Chondrocyte (in vitro differentiated cells): ENCODE measurements around the gene ICAM2. TPM values are rescaled to one million over a fixed set of nuclear protein-coding genes. Genes with fewer than 3 reads are reported as not detected.

Experiments
- DNase-seq: peaks from one replicate; pipeline ENCODE4 v3.0.0; 2021; ENCODE audit warnings: mixed read lengths, low spot score
- H3K27ac Mint-ChIP-seq: one replicate; pipeline ENCODE4 v1.8.0; 2021; ENCODE audit warnings: mild to moderate bottlenecking, moderate library complexity, mixed read lengths; ENCODE audit not compliant: unreplicated experiment
- H3K27me3 Mint-ChIP-seq: 2 replicates; pipeline ENCODE4 v1.8.0; 2021; ENCODE audit warnings: low read depth, mixed read lengths
- H3K36me3 Mint-ChIP-seq: 2 replicates; pipeline ENCODE4 v1.8.0; 2021; ENCODE audit warnings: low read depth, mixed read lengths
- H3K4me1 Mint-ChIP-seq: 2 replicates; pipeline ENCODE4 v1.8.0; 2021; ENCODE audit warnings: low read depth, mild to moderate bottlenecking, mixed read lengths
- H3K4me3 Mint-ChIP-seq: one replicate; pipeline ENCODE4 v1.8.0; 2021; ENCODE audit warnings: mild to moderate bottlenecking, moderate library complexity, mixed read lengths; ENCODE audit not compliant: unreplicated experiment
- H3K9me3 Mint-ChIP-seq: 2 replicates; pipeline ENCODE4 v1.8.0; 2021; ENCODE audit warnings: low read depth, mixed read lengths
- CTCF ChIP-seq: fragments of 200-600 bp; sonication (generic); IDR thresholded peaks from 2 replicates; pipeline ENCODE4 v1.5.0; 2021; ENCODE audit warnings: antibody characterized with exemption, mild to moderate bottlenecking, moderate library complexity
- total RNA-seq: library from RNA; stranded (reverse); gene quantifications from 3 replicates; pipeline ENCODE4 v1.2.1, GENCODE V29; 2021

ICAM2 gene
- total RNA-seq, 1 donor from 2014 or later: not detected

GRCh38 chr17:63969278-63969677 is 51.2 kb downstream of the ICAM2 start:
- Mint-ChIP-seq H3K27me3 (peaks cover 8% of the 10 kb centered on the region), H3K27ac (no peak overlapping the region), H3K9me3 (no peaks in the 10 kb centered on the region), H3K4me1 (peaks cover 2% of the 10 kb centered on the region), H3K36me3 (no peaks in the 10 kb centered on the region), H3K4me3 (no peak overlapping the region)
- no peak for DNase-seq
- no peak for TF ChIP-seq CTCF

- no peak for DNase-seq
- TF ChIP-seq CTCF: no peak
These were observed 52.5 kb downstream of the ICAM2 start for GRCh38 chr17:63967953-63968352.

GRCh38 chr17:63966646-63967264 is 53.7 kb downstream of the ICAM2 start:
- TF ChIP-seq CTCF: no peak
- Mint-ChIP-seq H3K27ac (no peak overlapping the region), H3K9me3 (no peaks in the 10 kb centered on the region), H3K36me3 (no peaks in the 10 kb centered on the region), H3K4me3 (no peak overlapping the region), H3K27me3 (peaks cover 9% of the 10 kb centered on the region), H3K4me1 (no peaks in the 10 kb centered on the region)
- DNase-seq: no peak

More at GRCh38 chr17:63967953-63968352, 52.5 kb downstream of the ICAM2 start:
- no peak overlapping the region for H3K27ac Mint-ChIP-seq
- H3K36me3 Mint-ChIP-seq: no peaks in the 10 kb centered on the region
- H3K4me3 Mint-ChIP-seq: no peak overlapping the region
- peaks cover 9% of the 10 kb centered on the region for H3K27me3 Mint-ChIP-seq
- H3K4me1 Mint-ChIP-seq: no peaks in the 10 kb centered on the region
- H3K9me3 Mint-ChIP-seq: no peaks in the 10 kb centered on the region

GRCh38 chr17:63963123-63963522 is 57.3 kb downstream of the ICAM2 start:
- no peaks in the 10 kb centered on the region for H3K36me3 Mint-ChIP-seq

GRCh38 chr17:63962298-63962744 is 58.1 kb downstream of the ICAM2 start:
- Mint-ChIP-seq H3K4me1 (peaks cover 3% of the 10 kb centered on the region), H3K9me3 (no peaks in the 10 kb centered on the region), H3K36me3 (no peaks in the 10 kb centered on the region), H3K27ac (no peak overlapping the region), H3K4me3 (no peak overlapping the region), H3K27me3 (peaks cover 3% of the 10 kb centered on the region)
- no peak for DNase-seq
- TF ChIP-seq CTCF: no peak

More at GRCh38 chr17:63963123-63963522, 57.3 kb downstream of the ICAM2 start:
- Mint-ChIP-seq H3K4me1 (peaks cover 3% of the 10 kb centered on the region), H3K27me3 (peaks cover 3% of the 10 kb centered on the region), H3K27ac (no peak overlapping the region), H3K9me3 (no peaks in the 10 kb centered on the region), H3K4me3 (no peak overlapping the region)
- no peak for DNase-seq
- no peak for TF ChIP-seq CTCF
